ENCODE results near the gene MAEA. TPM values are rescaled to one million over a fixed set of nuclear protein-coding genes. Genes with fewer than 3 reads are reported as not detected.

MAEA gene
- total and polyA plus RNA-seq, 2 of the 8 experiments (the other 6 are each of a cell fraction or from before 2014, with no cell fraction given): 75.8 to 133 TPM

DNA sequence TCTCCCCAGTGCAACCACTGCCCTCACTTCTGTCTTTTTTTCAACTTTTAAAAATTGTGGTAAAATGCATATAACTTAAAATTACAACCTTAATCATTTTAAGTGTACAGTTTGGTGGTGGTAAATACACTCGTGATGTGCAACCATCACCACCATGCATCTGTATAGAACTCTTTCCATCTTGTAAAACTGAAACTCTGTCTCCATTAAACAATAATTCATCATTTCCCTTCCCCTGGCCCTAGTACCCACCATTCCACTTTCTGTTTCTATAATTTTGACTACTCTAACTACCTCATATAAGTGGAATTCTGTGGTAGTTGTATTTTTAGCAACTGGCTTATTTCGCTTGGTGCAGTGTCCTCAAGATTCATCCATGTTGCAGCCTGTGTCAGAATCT lies 34.0 kb upstream of the MAEA start (continued):
- TF ChIP-seq HDAC2 (IDR thresholded peaks at IDR 0.05; ENCODE audit: borderline replicate concordance in 1 of 2, low read depth in 2 of 2, low read length in 2 of 2) (no peak), SRF (IDR thresholded peaks at IDR 0.05; ENCODE audit: low read depth, low read length) (no peak), RFX5 (IDR thresholded peaks at IDR 0.05; ENCODE audit: borderline replicate concordance, low read depth, low read length) (no peak), POLR2AphosphoS5 (IDR thresholded peaks at IDR 0.05; ENCODE audit: low read depth, low read length) (no peak), FOSL1 (IDR thresholded peaks at IDR 0.05; ENCODE audit: insufficient read depth, low read depth, low read length) (no peak), TBP (IDR thresholded peaks at IDR 0.05; ENCODE audit: low read depth, low read length) (no peak)

All from H1 (cell line).